HL-60/S4 (cell line): ENCODE results near the gene RTP5.
"Not testable (repeated sequence)": the region's sequence is repeated elsewhere in the genome, so short reads cannot be mapped to it uniquely, and the experiment has no call there.

ENCODE experiments used
- in situ Hi-C: fragments of 300-500 bp; cut with MboI; formaldehyde crosslinking; loops from 2 replicates; pipeline ENCODE4 v1.14.3; 2022; ENCODE audit warnings: low sequenced_read_pairs

The RTP5 gene

DNA sequence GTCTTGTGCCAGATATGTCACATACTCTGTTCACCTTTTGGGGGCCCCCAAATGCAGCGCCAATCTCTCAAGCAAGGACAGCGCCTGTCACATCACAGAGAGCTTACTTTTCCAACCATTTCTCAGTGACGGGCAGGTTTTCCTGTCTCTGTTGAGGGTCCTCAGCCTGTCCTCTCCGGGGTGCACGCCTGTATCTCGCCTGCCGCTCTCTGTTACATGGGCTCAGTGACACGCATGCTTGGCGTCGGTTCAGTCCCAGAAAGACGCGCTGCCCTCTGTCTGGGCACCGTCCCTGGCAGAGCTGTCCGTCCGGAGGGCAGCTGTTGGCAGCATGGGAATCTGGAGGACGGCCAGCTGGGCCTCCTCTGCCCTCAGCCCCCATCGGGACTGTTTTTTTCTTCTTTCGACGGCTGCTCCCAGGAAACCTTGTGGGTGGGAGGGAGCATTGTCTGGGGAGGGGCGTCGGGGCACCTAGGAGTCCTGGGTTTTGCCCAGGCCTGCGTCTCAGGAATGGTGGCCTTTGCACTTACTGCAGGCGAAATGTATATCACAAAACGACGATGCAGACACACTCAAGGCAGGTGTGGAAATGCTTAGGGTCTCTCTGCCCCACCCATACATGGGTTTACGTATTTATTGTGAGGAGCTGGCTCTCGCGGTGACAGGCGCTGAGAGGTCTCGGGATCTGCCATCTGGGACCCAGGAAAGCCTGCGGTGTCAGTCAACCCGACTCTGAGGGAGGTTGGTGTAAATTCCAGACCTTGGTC is 30.9 kb downstream of the RTP5 start:
- in situ Hi-C loops = no loop called here

DNA sequence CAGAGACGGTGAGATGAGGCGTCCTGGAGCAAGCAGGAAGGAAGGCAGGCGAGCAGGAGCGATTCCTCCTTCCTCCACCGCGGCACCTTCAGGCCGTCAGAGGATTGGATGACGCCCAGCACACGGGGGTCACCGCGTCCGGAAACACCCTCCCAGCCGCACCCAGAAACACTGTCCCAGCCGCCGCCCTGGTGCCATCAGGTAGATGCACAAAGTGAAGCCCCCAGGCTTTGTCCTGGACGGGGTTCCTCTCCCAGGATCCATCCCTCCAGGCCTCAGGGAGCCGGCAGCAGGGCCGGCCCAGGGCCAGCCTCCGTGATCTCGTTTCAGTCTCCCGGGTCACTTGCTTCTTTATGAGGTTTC is 31.5 kb downstream of the RTP5 start:
- in situ Hi-C loops = no loop called here

DNA sequence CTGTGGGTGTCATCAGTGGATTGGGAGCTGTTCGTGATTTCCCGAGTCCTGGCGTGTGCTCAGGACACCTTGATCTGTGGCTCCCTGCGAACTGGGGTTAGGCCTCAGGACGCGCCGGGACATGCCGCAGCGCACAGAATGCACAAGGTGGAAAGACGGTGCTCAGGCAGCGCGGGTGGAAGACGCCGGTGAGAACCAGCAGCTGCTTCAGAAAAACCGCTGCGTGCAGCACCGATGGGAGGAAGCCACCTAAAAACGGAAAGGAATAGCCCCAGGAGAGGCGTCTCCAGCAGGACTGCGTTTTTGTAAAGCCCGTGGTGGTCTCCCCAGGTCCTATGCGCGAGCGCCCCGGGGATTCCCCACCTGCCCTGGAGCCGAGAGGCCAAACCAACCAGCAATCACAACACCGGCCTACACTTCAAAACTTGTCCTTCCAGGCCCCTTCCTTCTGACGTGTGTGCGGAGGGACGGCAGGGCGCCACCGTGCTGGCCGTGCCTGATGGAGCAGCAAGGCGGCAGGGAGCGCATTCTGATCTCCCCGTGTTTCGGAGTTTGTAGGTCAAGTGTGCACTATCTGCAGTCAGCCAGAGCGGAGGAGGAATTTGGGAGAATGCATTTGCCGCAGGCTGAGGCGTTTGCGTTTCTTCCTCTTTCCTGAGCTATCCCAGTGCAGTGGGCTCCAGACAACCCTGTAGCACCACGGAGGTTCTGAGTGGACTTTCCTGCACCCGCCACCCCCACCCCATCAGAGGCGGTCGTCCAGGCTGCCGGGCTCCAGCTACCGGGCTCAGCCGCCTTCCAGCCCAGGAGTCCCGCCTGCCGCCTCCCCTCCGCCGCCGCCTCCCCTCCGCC is 32.2 kb downstream of the RTP5 start:
- in situ Hi-C loops = no loop called here

DNA sequence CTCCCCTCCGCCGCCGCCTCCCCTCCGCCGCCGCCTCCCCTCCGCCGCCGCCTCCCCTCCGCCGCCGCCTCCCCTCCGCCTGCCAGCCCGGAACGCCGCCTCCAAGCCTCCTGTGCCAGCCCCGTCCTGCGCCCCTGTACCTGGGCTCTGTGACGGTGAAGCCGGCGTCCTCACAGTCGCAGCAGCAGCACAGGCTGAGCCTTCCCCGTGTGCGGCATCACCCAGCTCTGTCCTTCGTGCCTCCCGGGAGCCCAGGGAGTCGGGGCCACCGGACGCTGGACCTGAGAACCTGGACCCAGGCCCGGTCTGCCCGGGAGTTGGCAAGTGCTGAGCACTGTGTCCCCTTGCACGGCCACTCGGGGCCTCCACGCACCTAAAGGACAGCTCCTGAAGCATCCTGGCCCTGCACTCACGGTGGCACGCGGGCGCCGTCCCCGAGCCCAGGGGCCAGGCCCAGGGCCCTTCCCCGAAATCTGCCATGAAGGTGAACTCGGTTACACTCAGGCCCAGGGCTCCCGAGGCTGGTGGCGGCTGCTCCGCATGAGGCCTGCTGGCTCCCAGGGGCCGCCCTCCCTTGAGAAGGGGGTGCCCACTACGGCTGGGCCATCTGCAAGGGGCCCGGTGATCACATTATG is 32.9 kb downstream of the RTP5 start:
- in situ Hi-C loops = no loop called here

DNA sequence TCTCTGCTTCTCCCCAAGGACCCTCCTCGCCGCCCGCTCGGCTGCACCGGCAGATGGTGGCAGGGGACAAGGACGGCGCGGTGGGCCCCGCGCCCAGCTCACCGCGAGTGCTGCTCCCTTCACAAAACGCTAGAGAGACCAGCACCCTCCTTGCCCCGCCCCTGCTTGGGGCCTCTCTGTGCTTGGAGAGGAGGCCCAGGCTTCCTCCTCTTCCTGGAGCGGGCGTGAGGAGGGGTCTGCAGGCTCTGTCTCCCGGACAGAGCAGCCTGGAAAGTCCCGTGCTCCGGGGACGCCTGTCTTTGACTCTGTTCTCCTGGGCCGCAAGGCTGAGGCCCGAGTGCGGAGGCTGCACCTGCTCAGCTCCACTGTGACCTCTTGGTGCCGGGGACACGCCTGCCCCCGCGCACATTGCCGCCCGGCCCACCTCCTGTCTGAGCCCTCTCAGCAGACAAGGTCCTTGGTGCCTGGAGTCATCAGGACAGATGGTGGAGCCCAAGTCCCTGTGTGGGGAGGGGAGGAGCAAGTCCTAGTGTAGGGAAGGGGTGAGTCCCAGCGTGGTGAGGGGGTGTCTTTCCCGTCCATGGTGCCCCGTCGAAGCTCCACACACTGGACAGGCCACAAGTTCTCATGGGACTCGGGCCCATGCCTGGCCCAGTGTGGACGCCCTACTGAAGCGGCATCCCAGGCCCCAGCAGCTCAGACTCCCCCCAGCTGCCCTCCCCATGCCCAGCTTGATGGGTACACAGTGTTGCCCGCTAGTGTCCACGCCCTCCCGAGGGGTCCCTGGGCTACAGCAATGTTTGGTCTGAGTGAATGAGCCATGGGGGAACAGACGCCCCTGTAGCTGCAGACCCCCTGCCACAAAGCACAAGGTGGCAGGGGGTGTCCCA is 33.8 kb downstream of the RTP5 start:
- in situ Hi-C loops = no loop called here

DNA sequence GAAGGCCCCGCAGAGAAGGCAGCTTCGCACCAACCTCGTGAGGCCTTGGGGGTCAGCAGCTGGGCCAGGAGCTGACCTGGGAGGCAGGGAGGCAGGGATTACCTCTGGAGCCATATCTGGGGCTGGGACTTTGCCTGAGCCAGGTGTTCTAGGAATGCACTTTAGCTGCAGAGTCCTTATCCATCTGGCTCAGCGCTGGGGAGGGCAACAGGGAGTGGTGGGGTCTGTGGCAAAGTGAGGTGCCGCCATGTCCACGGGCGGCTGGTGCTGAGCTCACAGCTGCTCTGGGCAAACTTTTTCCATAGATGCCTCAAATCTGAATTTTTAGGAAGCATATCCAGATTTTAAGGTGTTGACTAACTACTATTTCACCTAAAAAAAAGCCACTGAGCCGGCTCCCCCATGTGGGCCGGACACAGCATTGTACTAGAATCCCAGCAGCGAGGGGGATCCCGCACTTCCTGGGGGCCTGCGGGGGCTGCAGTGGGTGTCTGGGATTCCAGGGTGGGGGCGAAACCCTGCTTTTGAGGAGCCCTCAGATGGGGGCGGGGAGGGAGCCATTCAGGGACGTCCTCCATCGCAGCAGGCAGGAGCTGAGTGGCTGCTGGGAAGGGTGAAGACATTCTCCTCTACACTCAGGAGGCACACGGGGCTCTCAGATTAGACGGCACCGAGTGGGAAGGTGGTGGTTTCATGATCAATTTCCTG is 34.6 kb downstream of the RTP5 start:
- in situ Hi-C loops = no loop called here

DNA sequence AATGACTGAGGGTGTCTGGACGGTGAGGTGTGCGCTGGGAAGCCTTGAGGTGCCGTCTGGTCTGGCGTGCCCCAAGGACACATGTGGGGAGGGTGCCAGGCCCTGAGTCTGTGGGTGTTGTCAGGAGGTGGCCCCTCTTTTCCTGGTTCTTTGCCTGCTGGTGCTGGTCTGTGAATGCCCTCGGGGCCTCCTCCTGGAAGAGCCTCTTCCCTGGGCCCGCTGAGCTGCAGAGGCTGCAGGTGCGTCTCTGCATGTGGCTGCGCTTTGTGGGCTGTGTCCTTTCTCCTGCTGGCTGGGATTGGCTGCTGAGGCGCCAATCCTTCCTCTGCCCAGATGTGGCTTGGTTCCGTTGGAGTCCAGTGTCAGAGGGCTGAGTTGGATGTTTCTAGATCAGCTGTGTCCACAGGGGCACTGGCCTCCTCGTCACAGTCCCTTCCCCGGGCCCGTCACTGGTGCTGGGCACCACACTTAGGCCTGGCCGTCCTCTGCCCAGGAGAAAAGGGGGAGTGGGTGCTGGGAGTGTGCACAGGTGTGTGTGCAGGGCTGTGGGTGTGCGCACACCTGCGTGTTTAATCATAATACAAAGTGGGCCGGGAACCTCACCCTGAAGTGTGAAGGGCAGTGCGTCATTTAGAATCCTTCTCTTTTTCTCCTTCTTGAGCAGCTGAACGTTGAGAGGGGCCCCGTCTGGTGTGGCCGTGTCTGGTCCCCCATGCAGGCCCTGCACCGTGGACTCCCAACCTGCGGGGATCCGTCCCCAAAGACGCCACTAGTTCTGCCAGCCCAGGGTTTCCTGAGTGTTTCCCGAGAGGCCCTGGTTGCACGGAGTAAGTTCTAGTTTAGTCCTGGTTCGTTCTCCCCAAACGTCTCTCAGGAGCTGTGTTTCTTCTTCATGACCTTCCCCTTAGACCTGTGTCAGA is 35.5 kb downstream of the RTP5 start:
- in situ Hi-C loops = no loop called here

DNA sequence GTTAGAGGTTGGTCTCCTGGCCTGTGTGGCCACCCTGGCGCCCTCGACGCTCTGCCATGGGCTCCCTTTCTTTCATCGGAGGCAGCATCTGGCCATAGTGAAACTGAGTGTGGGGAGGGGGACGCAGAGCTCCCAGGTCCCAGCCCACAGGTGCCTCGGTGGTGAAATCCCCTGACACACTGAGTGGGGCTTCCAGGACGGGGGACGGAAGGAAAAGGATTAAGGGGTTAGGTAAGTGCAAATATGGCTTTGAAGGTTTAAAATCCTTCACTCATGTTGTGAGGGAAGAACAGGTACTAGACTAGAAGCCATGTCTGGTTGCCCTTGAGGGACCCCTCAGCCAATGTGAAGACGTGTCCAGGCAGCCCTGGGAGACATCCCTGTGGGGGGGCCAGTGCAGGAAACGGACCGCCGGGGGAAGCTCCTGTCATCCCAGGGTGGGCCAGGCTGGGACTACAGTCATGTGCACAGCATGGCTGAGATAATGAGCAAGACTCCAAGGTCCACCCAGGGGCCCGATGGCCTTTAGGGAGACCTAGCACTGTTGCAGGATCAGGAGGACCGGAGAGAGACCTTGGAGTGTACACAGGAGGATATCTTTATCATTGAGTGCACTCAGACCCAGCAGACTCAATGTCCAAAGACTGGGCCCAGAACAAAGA is 36.3 kb downstream of the RTP5 start:
- in situ Hi-C loops = no loop called here

DNA sequence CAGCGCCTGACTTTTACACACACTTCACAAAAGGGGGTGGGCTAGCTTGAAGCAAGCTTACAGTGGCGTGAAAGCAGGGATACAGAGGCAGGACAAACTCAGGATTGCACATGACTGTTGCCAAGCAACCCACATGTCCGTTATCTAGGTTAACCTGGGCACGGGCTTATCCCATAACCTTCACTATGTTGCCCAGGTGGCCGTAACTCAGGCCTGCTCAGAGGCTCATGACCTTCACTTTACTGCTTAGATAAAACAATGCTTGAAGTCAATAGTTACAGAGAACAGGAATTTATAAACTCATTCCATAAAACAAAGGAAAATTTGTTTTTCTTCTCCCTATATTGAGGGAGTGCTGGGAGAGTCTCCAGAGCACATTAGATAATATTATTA is 36.8 kb downstream of the RTP5 start:
- in situ Hi-C loops = not testable (repeated sequence)

DNA sequence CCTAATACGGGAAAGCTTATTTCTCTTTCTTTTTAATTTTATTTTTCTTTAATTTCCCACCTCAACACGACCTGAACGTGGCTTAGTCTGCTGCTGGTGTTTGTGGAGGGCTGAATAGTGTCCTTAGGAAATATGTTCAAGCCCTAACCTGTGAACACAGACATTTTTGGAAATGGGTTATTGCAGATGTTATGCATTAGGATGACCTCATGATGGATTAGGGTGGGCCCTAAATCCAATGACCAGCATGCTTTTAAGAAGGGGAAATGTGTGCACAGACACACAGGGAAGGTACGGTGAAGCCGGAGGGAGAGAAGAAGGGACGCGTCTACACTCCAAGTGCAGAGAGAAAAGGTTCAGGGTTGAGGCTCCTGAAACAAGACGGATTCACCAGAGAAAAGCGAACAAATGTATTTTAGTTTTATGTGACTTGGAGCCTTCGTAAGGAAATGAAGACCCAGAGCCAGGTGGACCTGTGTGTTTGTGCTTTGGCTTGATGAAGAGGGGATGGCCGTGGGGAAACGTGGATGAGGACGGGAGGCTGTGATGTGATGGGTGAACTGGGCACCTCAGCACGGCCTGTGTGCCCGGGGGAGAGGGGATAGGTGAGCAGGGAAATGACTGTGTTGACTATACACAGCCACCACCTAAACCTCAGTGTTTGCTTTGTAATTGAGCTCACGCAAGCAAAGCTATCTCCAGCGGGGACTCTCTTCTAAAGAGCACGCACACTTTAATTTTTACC is 37.5 kb downstream of the RTP5 start:
- in situ Hi-C loops = no loop called here

DNA sequence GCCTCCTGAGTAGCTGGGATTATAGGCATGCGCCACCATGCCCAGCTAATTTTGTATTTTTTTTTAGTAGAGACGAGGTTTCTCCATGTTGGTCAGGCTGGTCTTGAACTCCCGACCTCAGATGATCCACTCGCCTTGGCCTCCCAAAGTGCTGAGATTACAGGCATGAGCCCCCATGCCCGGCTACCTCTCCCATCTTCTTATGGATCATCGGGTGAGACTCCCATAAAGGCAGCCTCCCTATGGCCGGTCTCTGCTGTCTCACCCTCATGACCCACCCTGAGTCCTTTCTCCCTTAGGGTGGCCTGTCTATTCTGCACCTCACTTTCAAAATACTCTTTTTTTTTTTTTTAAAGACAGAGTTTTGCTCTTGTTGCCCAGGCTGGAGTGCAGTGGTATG is 38.3 kb downstream of the RTP5 start:
- in situ Hi-C loops = not testable (repeated sequence)

DNA sequence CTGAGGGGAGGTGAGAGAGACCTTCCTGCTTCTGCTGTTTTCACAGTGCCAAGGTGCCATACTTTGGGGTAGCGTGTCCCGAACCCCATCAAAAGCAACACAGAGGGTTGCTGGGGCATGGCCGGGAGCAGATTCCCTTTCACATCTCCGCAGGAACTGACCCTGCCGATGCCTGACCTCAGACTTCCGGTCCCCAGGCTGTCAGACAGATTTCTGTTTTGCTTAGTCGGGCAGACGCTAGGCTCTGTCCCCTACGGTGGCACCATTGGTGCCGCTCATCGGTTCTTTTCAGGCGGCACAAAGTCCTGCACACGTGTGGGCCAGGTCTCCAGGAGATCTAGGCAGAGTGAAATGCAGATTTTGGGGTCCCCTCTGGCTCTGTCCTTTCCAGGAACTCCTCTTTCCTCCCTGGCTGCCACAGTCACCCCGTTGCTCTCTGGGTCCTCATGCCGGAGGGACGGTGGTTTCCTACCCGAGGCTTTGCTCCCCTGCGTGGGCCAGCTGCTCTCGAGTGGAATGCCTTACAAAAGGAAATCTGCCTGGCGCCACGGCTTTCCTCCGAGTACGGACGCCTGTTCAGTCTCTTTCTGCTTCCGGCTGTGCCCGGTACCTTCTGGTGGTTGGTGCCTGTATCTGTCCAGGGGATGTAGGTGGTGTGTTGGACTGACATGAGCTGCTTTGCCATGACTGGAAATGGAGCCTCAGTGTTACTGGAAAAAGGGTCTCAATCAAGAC is 39.3 kb downstream of the RTP5 start:
- in situ Hi-C loops = no loop called here

DNA sequence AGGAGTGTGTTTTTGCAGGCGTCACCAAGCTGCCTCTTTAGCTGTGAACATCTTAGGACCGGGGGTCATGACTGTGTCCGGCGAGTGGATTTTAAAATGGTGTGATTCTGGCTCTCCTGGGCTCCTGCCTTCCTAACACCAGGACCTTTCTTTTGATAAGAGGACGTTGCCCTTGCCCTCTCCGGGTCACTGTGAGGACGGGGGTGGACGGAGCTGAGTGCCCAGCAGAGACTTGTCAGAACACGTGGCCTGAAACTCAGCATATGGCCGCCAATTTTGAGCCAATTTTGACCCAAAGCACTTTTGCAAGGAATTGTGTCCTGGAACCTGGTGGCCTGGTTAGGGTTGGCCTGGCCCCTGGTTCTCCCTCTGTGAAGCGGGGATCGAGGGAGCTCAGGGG is 40.2 kb downstream of the RTP5 start:
- in situ Hi-C loops = no loop called here

DNA sequence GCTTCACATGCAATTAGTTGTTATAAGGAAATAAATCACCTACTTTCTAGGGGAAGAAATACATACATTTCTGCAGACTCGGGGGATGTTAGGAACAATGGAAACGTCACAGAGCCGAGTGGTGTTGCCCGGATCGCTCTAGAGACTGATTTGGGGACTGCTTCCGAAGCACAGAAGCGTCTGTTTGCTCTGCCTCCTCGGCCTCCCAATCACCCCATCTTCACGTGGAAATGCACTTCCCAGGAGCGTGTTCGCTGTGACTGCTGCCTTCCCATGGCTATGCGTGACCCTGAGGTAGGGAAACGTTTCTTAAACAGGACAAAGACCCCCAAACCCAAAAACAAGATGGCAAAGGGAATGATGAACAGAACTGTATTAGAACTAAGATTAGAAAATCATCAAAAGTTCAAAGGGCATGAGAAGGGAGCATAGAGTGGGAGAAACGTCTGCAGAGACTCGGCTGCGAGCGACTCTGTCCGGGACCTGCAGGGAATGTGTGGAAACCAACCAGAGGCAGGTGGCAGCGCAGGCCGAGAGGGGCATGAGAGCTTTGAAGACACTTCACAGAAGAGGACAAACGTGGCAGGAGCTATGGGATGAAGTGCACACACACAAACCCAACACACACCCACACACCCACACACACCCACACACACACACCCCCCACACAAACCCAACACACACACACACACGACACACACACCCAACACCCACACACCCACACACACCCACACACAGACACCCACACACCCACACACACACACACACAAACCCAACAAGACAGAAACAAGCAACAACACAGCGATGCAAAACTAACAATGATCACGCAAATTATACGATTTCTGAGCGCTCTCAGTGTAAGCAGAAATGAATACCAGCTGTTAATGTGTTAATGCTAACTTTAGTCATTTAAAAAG is 41.3 kb downstream of the RTP5 start:
- in situ Hi-C loops = no loop called here

DNA sequence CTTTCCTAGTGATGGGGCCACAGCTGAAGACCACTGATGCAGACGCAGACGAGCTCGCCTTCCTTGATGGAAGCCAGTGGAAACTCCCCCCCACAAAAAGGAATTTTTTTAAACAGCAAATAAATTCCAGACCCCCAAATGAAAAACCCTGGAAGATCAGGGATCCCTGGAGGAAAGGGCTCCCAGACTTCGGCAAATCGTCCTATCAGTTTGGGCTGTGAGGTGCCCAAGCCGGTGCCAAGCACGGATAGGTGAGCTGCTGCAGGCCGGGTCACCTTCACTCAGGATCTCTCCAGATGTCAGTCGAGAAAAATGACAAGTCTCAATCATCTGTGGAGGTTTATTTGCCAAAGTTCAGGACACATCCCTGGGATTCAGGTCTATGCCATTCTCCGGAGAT is 42.0 kb downstream of the RTP5 start:
- in situ Hi-C loops = no loop called here

DNA sequence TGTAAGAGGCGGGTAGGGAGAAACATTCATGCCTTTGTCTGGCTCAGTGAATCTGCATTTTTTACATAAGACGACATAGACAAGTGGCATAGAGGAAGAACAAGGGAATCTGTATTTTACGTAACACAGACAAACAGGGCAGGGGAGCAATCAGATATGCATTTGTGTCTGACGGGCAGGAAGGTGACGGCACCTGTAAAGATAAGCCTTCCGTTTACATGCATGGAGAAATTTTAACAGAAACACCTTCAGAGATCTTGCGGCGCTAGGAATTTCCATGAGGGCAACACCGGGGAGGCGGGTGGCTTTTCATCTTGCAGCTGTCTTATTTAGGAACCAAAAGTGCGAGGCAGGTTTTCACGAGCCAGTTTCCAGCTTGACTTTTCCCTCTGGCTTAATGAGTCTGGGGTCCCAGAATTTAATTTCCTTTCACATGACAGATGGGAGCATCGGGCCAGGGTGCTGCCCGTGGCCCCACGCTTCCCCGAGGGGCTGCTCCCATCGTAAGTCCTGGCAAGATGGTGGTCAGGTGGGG is 42.6 kb downstream of the RTP5 start:
- in situ Hi-C loops = no loop called here
